T-helper 1 cell treated with Interleukin-12 subunit alpha and Interleukin-12 subunit beta and Interleukin-4 antibody, amounts not matched to agents 30 μg/mL and 1 μg/mL, for 36 hours (primary cell): Measurements from ENCODE around the gene FOLR1.
"Not testable (repeated sequence)": the region's sequence is repeated elsewhere in the genome, so short reads cannot be mapped to it uniquely, and the experiment has no call there.

Experiments used
- H3K27ac Mint-ChIP-seq: one replicate; pipeline ENCODE4 v1.8.0; 2021; ENCODE audit warnings: mild to moderate bottlenecking, mixed read lengths
- H3K27me3 Mint-ChIP-seq: one replicate; pipeline ENCODE4 v1.8.0; 2021; ENCODE audit warnings: low read depth, mixed read lengths
- H3K36me3 Mint-ChIP-seq: one replicate; pipeline ENCODE4 v1.8.0; 2021; ENCODE audit warnings: low read depth, mixed read lengths
- H3K4me1 Mint-ChIP-seq: one replicate; pipeline ENCODE4 v1.8.0; 2021; ENCODE audit warnings: low read depth, mixed read lengths
- H3K4me3 Mint-ChIP-seq: one replicate; pipeline ENCODE4 v1.8.0; 2021; ENCODE audit warnings: mild to moderate bottlenecking, moderate library complexity, mixed read lengths
- H3K9me3 Mint-ChIP-seq: one replicate; pipeline ENCODE4 v1.8.0; 2021; ENCODE audit warnings: mixed read lengths

FOLR1 gene

GRCh38 chr11:72191961-72192381, at the start of gene FOLR1:
Gene FOLR1 (plus strand): TSS chr11:72192140. CDS start chr11:72192174, 34 bp downstream.
- Mint-ChIP-seq H3K4me1 (no peaks in the 10 kb centered on the region), H3K36me3 (no peaks in the 10 kb centered on the region), H3K27me3 (no peaks in the 10 kb centered on the region), H3K9me3 (no peaks in the 10 kb centered on the region), H3K27ac (no peak within 1 kb of the TSS), H3K4me3 (no peak within 1 kb of the TSS)

GRCh38 chr11:72142543-72142942, 49.4 kb upstream of the FOLR1 start:
- not testable (repeated sequence) for H3K36me3 Mint-ChIP-seq, H3K27ac Mint-ChIP-seq, H3K9me3 Mint-ChIP-seq, H3K4me3 Mint-ChIP-seq
- peaks cover 34% of the 10 kb centered on the region for H3K27me3 Mint-ChIP-seq
- peaks cover 18% of the 10 kb centered on the region for H3K4me1 Mint-ChIP-seq

GRCh38 chr11:72144807-72145565, 47.0 kb upstream of the FOLR1 start:
- Mint-ChIP-seq H3K36me3 (peaks cover 1% of the 10 kb centered on the region), H3K4me1 (peaks cover 18% of the 10 kb centered on the region), H3K27ac (no peak overlapping the region)

GRCh38 chr11:72146625-72147024, 45.3 kb upstream of the FOLR1 start:
- H3K9me3 Mint-ChIP-seq: no peaks in the 10 kb centered on the region
- no peak overlapping the region for H3K27ac Mint-ChIP-seq
- H3K36me3 Mint-ChIP-seq: peaks cover 1% of the 10 kb centered on the region
- H3K4me3 Mint-ChIP-seq: no peak overlapping the region
- H3K4me1 Mint-ChIP-seq: peaks cover 10% of the 10 kb centered on the region
- peaks cover 26% of the 10 kb centered on the region for H3K27me3 Mint-ChIP-seq

More at GRCh38 chr11:72144807-72145565, 47.0 kb upstream of the FOLR1 start:
- Mint-ChIP-seq H3K27me3 (peaks cover 35% of the 10 kb centered on the region), H3K4me3 (no peak overlapping the region), H3K9me3 (no peaks in the 10 kb centered on the region)

- H3K36me3 Mint-ChIP-seq: no peaks in the 10 kb centered on the region
- no peaks in the 10 kb centered on the region for H3K9me3 Mint-ChIP-seq
- no peak overlapping the region for H3K4me3 Mint-ChIP-seq
- no peaks in the 10 kb centered on the region for H3K4me1 Mint-ChIP-seq
- H3K27me3 Mint-ChIP-seq: peaks cover 14% of the 10 kb centered on the region
- no peak overlapping the region for H3K27ac Mint-ChIP-seq
Observed at GRCh38 chr11:72150882-72151281, 41.1 kb upstream of the FOLR1 start.

- not testable (repeated sequence) for H3K9me3 Mint-ChIP-seq, H3K27ac Mint-ChIP-seq, H3K36me3 Mint-ChIP-seq, H3K4me1 Mint-ChIP-seq, H3K27me3 Mint-ChIP-seq, H3K4me3 Mint-ChIP-seq
Observed at GRCh38 chr11:72153874-72154273, 38.1 kb upstream of the FOLR1 start.

- no peaks in the 10 kb centered on the region for H3K36me3 Mint-ChIP-seq
- H3K9me3 Mint-ChIP-seq: no peaks in the 10 kb centered on the region
- peaks cover 4% of the 10 kb centered on the region for H3K27me3 Mint-ChIP-seq
- no peak overlapping the region for H3K27ac Mint-ChIP-seq
- H3K4me1 Mint-ChIP-seq: no peaks in the 10 kb centered on the region
- no peak overlapping the region for H3K4me3 Mint-ChIP-seq
Observed at GRCh38 chr11:72154816-72155215, 37.1 kb upstream of the FOLR1 start.

GRCh38 chr11:72155751-72156150, 36.2 kb upstream of the FOLR1 start:
- H3K36me3 Mint-ChIP-seq: no peaks in the 10 kb centered on the region
- H3K9me3 Mint-ChIP-seq: no peaks in the 10 kb centered on the region
- no peak overlapping the region for H3K4me3 Mint-ChIP-seq
- H3K27me3 Mint-ChIP-seq: peaks cover 10% of the 10 kb centered on the region
- H3K27ac Mint-ChIP-seq: no peak overlapping the region
- no peaks in the 10 kb centered on the region for H3K4me1 Mint-ChIP-seq

- H3K27me3 Mint-ChIP-seq: peaks cover 16% of the 10 kb centered on the region
Observed at GRCh38 chr11:72157131-72157530, 34.8 kb upstream of the FOLR1 start.

GRCh38 chr11:72160319-72160718, 31.6 kb upstream of the FOLR1 start:
- Mint-ChIP-seq H3K36me3 (no peaks in the 10 kb centered on the region), H3K4me1 (no peaks in the 10 kb centered on the region), H3K27me3 (peaks cover 18% of the 10 kb centered on the region), H3K9me3 (no peaks in the 10 kb centered on the region), H3K4me3 (no peak overlapping the region), H3K27ac (no peak overlapping the region)

More at GRCh38 chr11:72157131-72157530, 34.8 kb upstream of the FOLR1 start:
- Mint-ChIP-seq H3K4me1 (no peaks in the 10 kb centered on the region), H3K36me3 (no peaks in the 10 kb centered on the region), H3K9me3 (no peaks in the 10 kb centered on the region), H3K4me3 (no peak overlapping the region), H3K27ac (no peak overlapping the region)

GRCh38 chr11:72162891-72163492, 28.9 kb upstream of the FOLR1 start:
- Mint-ChIP-seq H3K27me3 (peaks cover 18% of the 10 kb centered on the region), H3K27ac (no peak overlapping the region), H3K36me3 (no peaks in the 10 kb centered on the region), H3K4me1 (no peaks in the 10 kb centered on the region), H3K4me3 (no peak overlapping the region), H3K9me3 (no peaks in the 10 kb centered on the region)

GRCh38 chr11:72164187-72164586, 27.8 kb upstream of the FOLR1 start:
- H3K27me3 Mint-ChIP-seq: peaks cover 18% of the 10 kb centered on the region
- H3K36me3 Mint-ChIP-seq, H3K27ac Mint-ChIP-seq: not testable (repeated sequence)

GRCh38 chr11:72169046-72169555, 22.8 kb upstream of the FOLR1 start:
- not testable (repeated sequence) for H3K9me3 Mint-ChIP-seq, H3K27ac Mint-ChIP-seq, H3K4me1 Mint-ChIP-seq, H3K36me3 Mint-ChIP-seq, H3K4me3 Mint-ChIP-seq
- H3K27me3 Mint-ChIP-seq: peaks cover 11% of the 10 kb centered on the region

More at GRCh38 chr11:72164187-72164586, 27.8 kb upstream of the FOLR1 start:
- not testable (repeated sequence) for H3K4me1 Mint-ChIP-seq, H3K9me3 Mint-ChIP-seq, H3K4me3 Mint-ChIP-seq

- H3K4me1 Mint-ChIP-seq, H3K4me3 Mint-ChIP-seq, H3K27ac Mint-ChIP-seq, H3K9me3 Mint-ChIP-seq, H3K36me3 Mint-ChIP-seq: not testable (repeated sequence)
- peaks cover 11% of the 10 kb centered on the region for H3K27me3 Mint-ChIP-seq
Observed at GRCh38 chr11:72169754-72170153, 22.2 kb upstream of the FOLR1 start.

- not testable (repeated sequence) for H3K27ac Mint-ChIP-seq
- H3K27me3 Mint-ChIP-seq: peaks cover 11% of the 10 kb centered on the region
Observed at GRCh38 chr11:72172043-72172442, 19.9 kb upstream of the FOLR1 start.

More at GRCh38 chr11:72172043-72172442, 19.9 kb upstream of the FOLR1 start:
- not testable (repeated sequence) for H3K9me3 Mint-ChIP-seq, H3K4me3 Mint-ChIP-seq, H3K36me3 Mint-ChIP-seq, H3K4me1 Mint-ChIP-seq
